Brain microvascular endothelial cell (primary cell): ENCODE data around the gene LOXHD1.

Source experiments
- DNase-seq: peaks from one replicate; pipeline ENCODE4 v3.0.0-alpha.2; 2020
- H3K27ac ChIP-seq: fragments of 250-450 bp; sonication (Bioruptor Pico); 2 replicates; pipeline ENCODE4 v1.5.1; 2020; ENCODE audit warnings: mild to moderate bottlenecking, moderate library complexity
- H3K27me3 ChIP-seq: fragments of 250-450 bp; sonication (Bioruptor Pico); replicated peaks from 2 replicates; pipeline ENCODE4 v1.5.1; 2020; ENCODE audit warnings: mild to moderate bottlenecking
- H3K36me3 ChIP-seq: fragments of 250-450 bp; sonication (Bioruptor Pico); replicated peaks from 2 replicates; pipeline ENCODE4 v1.5.1; 2020; ENCODE audit warnings: mild to moderate bottlenecking
- H3K4me3 ChIP-seq: 2 replicates; pipeline ENCODE4 v1.5.1; 2011; ENCODE audit warnings: low read depth, mild to moderate bottlenecking, control low read depth, low read length, moderate library complexity
- in situ Hi-C: cut with HindIII; loops from 2 replicates; pipeline ENCODE4 v1.10.0; 2017; ENCODE audit warnings: low sequenced_read_pairs, low pct_ligation_motif_present
- TF ChIP-seq, protein P1 (sequence below): IDR thresholded peaks from 2 replicates; pipeline ENCODE4 v1.5.1; 2011; ENCODE audit warnings: low read depth, mild to moderate bottlenecking, moderate library complexity, low read length, control low read depth, inconsistent platforms; ENCODE audit errors: missing control alignments

The LOXHD1 gene

DNA sequence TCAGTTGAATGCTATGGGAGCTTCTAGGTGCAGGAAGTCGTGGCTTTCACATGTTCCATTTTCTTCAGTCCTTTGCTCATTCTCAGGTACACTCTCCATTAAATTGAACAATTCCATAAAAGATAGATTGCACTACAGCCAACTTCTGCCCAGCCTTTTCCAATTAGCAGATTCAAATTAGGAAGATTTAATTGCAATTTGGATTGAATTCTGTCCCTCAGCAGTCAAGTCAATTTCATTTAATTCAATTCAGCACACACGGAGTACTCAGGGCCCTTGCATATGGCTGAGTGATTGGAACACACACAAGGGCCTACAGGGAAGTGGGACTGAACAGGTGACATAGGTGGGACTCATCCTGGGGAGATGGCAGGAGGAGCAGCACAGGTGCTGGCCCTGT lies 220.4 kb downstream of the LOXHD1 start:
- no peak for DNase-seq
- Histone ChIP-seq H3K4me3 (no peak overlapping the region), H3K27ac (no peak overlapping the region), H3K27me3 (no peaks in the 10 kb centered on the region), H3K36me3 (no peaks in the 10 kb centered on the region)
- TF ChIP-seq, protein P1, sequence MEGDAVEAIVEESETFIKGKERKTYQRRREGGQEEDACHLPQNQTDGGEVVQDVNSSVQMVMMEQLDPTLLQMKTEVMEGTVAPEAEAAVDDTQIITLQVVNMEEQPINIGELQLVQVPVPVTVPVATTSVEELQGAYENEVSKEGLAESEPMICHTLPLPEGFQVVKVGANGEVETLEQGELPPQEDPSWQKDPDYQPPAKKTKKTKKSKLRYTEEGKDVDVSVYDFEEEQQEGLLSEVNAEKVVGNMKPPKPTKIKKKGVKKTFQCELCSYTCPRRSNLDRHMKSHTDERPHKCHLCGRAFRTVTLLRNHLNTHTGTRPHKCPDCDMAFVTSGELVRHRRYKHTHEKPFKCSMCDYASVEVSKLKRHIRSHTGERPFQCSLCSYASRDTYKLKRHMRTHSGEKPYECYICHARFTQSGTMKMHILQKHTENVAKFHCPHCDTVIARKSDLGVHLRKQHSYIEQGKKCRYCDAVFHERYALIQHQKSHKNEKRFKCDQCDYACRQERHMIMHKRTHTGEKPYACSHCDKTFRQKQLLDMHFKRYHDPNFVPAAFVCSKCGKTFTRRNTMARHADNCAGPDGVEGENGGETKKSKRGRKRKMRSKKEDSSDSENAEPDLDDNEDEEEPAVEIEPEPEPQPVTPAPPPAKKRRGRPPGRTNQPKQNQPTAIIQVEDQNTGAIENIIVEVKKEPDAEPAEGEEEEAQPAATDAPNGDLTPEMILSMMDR: no peak
- in situ Hi-C loops: no loop called here

DNA sequence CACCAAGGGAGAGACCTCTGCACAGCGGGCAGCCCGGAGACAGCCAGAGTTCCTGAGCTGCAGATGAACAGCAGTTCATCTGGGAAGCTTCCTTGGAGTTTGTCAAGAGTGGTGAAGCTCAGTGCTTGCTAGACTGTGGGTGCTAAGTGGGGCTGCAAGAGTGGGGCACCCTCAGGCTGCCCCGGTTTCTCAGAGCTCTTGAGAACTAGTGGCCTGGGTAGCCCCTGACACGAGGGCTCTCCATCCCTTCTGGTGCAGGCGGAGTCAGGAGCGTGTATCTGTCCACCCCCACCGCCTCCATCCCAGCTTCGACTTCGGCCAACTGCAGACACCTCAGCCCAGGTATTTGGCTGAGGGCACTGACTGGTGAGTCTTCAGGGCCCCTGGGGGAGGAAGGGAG lies 222.0 kb downstream of the LOXHD1 start:
- Histone ChIP-seq H3K36me3 (no peaks in the 10 kb centered on the region), H3K4me3 (no peak overlapping the region), H3K27me3 (no peaks in the 10 kb centered on the region), H3K27ac (no peak overlapping the region)
- TF ChIP-seq, protein P1: no peak
- in situ Hi-C loops: no loop called here
- DNase-seq: no peak

DNA sequence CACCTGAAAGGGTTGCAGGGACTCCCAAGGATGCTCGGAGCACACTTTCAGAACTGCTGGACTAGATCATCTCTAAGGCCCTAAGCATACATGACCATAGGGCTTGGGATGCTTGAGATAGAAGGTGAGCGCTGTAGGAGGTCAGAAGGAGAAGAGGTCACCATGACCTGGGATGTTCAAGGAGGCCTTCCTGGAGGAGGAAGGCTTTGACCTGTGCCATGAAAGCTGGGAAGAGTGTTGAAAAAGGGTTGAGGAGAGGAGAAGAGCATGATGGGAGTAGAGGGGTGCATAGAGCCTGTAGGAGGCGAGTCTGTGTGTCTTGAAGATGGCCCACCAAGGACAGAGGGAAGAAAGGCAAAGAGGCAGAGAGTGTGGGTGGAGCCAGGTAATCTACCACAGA lies 222.4 kb downstream of the LOXHD1 start:
- TF ChIP-seq, protein P1: no peak
- in situ Hi-C loops: no loop called here
- H3K27ac ChIP-seq: no peak overlapping the region

DNA sequence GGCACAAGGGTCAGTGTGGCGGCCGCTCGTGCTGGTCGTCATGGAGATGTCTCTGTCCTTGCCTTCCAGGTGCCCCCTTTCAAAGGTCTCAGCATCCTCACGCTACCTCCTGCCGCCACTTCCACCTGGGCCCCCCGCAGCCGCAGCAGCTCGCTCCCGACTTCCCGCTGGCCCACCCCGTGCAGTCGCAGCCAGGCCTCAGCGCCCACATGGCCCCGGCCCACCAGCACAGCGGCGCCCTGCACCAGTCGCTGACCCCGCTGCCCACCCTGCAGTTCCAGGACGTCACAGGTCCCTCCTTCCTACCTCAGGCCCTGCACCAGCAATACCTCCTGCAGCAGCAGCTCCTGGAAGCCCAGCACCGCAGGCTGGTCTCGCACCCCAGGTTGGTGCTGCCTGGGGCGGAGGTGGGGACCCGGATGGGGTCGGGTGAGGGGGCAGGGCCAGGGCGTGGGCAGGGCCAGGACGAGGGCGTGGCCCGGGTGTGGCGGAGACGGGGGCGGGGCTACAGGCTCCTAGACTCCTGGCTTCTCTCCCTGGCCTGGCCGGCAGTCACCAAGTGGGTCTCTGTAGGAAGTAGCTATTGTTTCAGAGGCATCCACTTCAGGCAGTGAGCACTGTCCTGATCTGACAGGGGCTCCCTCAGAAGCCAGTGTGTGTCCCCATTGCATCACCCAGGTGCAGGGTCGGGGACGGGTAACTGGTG lies 223.7 kb downstream of the LOXHD1 start:
- H3K4me3 ChIP-seq: no peak overlapping the region
- no peaks in the 10 kb centered on the region for H3K27me3 ChIP-seq
- DNase-seq: no peak
- H3K27ac ChIP-seq: no peak overlapping the region
- TF ChIP-seq, protein P1: no peak
- in situ Hi-C loops: no loop called here
- no peaks in the 10 kb centered on the region for H3K36me3 ChIP-seq

More for the DNA sequence above, 222.4 kb downstream of the LOXHD1 start:
- H3K4me3 ChIP-seq: no peak overlapping the region
- no peaks in the 10 kb centered on the region for H3K27me3 ChIP-seq
- no peak for DNase-seq
- H3K36me3 ChIP-seq: no peaks in the 10 kb centered on the region

DNA sequence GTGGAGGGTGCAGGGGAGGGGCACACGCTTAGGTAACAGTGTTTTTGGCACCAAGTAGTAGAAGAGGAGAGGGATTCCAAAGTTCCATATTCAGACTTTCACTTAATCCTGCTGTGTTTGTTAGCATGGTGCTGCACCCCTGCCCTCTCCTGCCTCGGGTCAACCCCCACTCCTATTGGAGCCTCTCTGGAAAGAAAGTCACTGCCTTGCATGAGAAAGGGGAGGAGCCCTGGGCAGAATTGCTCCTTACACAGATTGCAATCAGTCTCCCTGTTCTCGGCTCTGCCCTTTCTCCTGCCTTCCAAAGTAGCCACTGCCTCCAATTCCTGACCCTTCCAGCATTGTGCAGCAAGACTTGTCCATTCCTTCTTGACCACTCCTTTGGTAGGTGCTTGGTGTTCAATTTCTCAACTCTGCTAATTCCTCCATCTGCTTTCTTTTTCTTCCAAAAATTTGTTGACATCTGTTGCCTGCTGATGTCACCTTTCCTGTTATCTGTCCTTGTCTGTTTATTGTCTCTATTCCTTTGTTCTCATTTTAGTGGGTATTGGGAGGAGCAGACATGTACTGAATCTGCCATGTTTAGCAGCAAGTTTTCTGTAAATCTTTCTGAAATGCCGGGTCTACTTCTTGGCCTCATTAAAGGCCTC lies 225.4 kb downstream of the LOXHD1 start:
- no peak overlapping the region for H3K4me3 ChIP-seq
- no peaks in the 10 kb centered on the region for H3K27me3 ChIP-seq
- in situ Hi-C loops: no loop called here
- no peak for DNase-seq
- no peak overlapping the region for H3K27ac ChIP-seq
- TF ChIP-seq, protein P1: no peak
- no peaks in the 10 kb centered on the region for H3K36me3 ChIP-seq

DNA sequence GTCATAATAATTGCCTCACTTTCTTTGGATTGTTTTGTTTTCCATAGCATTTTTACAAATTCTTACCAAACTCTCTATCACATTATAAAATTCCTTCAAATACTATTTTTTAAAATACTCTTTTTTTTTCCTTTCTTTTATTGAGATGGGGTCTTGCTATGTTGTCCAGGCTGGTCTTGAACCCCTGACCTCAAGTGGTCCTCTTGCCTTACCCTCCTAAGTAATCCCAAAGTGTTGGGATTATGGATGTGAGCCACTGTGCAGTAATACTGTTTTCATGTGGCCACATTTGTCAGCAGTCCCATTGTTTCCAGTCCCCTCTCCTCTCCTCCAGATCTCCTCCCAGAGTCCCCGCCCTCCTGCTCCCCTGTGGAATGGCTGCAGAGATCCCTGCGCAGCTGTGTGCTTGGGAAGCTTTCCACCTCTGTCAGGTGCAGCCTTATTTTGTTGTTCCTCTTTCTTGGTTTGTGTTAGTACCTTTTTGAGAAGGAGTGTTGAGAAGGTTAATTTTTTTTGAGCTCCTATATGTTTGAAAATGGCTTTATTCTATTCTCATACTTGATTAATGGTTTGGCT lies 227.3 kb downstream of the LOXHD1 start:
- H3K4me3 ChIP-seq: no peak overlapping the region
- DNase-seq: no peak
- H3K36me3 ChIP-seq: no peaks in the 10 kb centered on the region
- no peak overlapping the region for H3K27ac ChIP-seq
- in situ Hi-C loops: no loop called here
- H3K27me3 ChIP-seq: no peaks in the 10 kb centered on the region
- TF ChIP-seq, protein P1: no peak
